ENCODE measurements around the gene SSMEM1. TPM values are rescaled to one million over a fixed set of nuclear protein-coding genes. Genes with fewer than 3 reads are reported as not detected.

The SSMEM1 gene
- total RNA-seq, 4 donors from 2014 or later, result not detected

GRCh38 chr7:130213828-130214227, 6.2 kb downstream of the SSMEM1 start:
- Histone ChIP-seq H3K9me3 (no peaks in the 10 kb centered on the region), H3K27me3 (no peaks in the 10 kb centered on the region), H3K4me1 (no peaks in the 10 kb centered on the region), H3K4me3 (no peak overlapping the region), H3K36me3 (no peaks in the 10 kb centered on the region), H3K27ac (no peak overlapping the region)
- intact Hi-C loops (cut with DNase I; ENCODE audit: low total_unique reads), result no loop called here
- TF ChIP-seq POLR2AphosphoS5 (IDR thresholded peaks at IDR 0.05) (no peak), EP300 (IDR thresholded peaks at IDR 0.05; ENCODE audit: low read depth) (no peak), CTCF (IDR thresholded peaks at IDR 0.05) (no peak), POLR2A (IDR thresholded peaks at IDR 0.05) (no peak)
- in situ Hi-C loops (cut with MboI; ENCODE audit: low pct_ligation_motif_present in 1 of 4, low pct_unique_long_range_greater_than_20kb in 1 of 4, low sequenced_read_pairs in 3 of 4), result no loop called here
- no peak for DNase-seq
- 57 to 74% methylated on average over 1 of the region's 1 CpG for WGBS, 2 donors (ENCODE audit: low coverage in 1 of 2)

DNA sequence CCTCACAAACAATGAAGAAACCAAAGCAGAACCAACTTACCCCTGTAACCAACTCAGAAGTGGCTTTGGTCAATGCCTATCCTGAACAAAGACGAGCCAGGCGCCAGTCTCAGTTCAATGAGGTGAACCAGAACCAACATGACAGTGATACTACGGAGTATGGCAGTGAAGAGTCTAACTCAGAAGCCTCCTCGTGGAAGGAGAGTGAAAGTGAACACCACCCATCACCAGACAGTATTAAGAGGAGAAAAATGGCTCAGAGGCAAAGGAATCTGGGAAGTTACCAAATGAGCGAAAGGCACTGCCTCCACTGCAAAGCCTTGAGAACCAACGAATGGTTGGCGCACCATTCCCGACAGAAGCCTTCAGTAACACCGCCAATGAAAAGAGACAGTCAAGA, 8.4 kb downstream of the SSMEM1 start:
- no peaks in the 10 kb centered on the region for H3K27me3 ChIP-seq
- no peak for TF ChIP-seq CTCF (IDR thresholded peaks at IDR 0.05)
- TF ChIP-seq POLR2AphosphoS5 (IDR thresholded peaks at IDR 0.05), result no peak
- TF ChIP-seq POLR2A (IDR thresholded peaks at IDR 0.05), result no peak
- no peak for TF ChIP-seq EP300 (IDR thresholded peaks at IDR 0.05; ENCODE audit: low read depth)
- intact Hi-C loops (cut with DNase I; ENCODE audit: low total_unique reads), result no loop called here
- H3K4me1 ChIP-seq, result no peaks in the 10 kb centered on the region
- H3K9me3 ChIP-seq, result no peaks in the 10 kb centered on the region
- no peak overlapping the region for H3K27ac ChIP-seq
- no peaks in the 10 kb centered on the region for H3K36me3 ChIP-seq
- WGBS, 2 donors (ENCODE audit: low coverage in 1 of 2), result 90 to 91% methylated on average over 7 to 9 of the region's 9 CpGs
- H3K4me3 ChIP-seq, result no peak overlapping the region
- in situ Hi-C loops (cut with MboI; ENCODE audit: low pct_ligation_motif_present in 1 of 4, low pct_unique_long_range_greater_than_20kb in 1 of 4, low sequenced_read_pairs in 3 of 4), result no loop called here
- no peak for DNase-seq

DNA sequence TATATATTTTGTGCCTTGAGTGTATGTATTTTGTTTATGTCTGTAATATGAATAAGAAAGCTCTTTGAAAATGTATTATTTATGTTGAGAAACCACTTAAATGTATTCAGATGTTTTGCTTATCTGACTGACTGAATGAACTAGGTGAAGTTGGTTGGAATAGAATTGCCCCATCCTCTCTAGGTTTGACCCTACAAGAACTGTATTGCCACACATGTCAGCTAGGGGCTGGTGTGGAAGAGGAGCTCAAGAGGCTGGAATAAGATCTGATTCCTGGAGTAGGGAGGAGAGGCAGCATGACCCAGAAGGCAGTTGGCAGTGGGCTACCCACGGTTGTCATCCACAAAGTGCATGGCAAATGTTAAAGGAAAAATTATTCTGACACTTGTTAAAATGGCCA, 9.1 kb downstream of the SSMEM1 start:
- Histone ChIP-seq H3K9me3 (no peaks in the 10 kb centered on the region), H3K4me3 (no peak overlapping the region), H3K27me3 (no peaks in the 10 kb centered on the region), H3K27ac (no peak overlapping the region), H3K4me1 (no peaks in the 10 kb centered on the region), H3K36me3 (no peaks in the 10 kb centered on the region)
- intact Hi-C loops (cut with DNase I; ENCODE audit: low total_unique reads) (no loop called here), in situ Hi-C loops (cut with MboI; ENCODE audit: low pct_ligation_motif_present in 1 of 4, low pct_unique_long_range_greater_than_20kb in 1 of 4, low sequenced_read_pairs in 3 of 4) (no loop called here)
- no peak for TF ChIP-seq POLR2AphosphoS5 (IDR thresholded peaks at IDR 0.05)
- no peak for TF ChIP-seq CTCF (IDR thresholded peaks at IDR 0.05)
- no peak for TF ChIP-seq POLR2A (IDR thresholded peaks at IDR 0.05)
- 86 to 88% methylated on average over 1 of the region's 1 CpG for WGBS, 2 donors (ENCODE audit: low coverage in 1 of 2)
- DNase-seq, result no peak

DNA sequence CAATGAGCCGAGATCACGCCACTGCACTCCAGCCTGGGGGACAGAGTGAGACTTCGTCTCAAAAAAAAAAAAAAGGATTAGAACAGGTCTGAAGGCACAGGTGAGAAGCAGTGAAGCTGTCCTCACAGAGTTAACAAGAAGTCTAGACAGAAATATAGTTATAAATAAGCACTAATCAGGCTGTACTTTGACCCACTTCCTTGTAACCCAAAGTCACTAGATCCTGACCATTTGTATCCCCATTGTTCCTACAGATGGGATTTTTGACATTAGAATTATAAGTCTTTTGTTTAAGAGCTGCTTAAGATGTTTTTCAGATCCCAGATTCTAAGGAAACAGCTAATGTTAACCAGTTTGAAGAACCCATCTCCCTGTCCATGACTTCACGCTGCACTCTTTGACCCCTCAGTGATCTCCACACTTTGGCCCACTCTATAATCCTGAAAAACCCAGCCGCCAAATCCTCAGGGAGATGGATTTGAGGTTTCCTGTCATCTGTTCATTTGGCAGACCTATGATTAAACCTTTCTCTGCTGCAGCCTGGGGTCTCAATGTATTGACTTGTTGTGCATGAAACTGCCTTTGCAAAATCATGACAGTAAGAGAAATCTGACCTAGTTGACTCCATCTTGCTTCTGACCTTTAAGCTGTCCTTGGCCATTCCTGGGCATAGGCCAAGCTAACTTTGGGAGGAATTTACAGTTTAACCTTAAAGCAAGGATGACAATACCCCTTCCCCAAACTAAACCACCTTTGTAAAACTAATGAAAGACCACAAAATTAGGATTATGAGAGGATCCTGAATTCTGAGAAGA, 11.4 kb downstream of the SSMEM1 start:
- H3K4me3 ChIP-seq, result no peak overlapping the region
- WGBS, 2 donors (ENCODE audit: low coverage in 1 of 2), result 78 to 92% methylated on average over 3 to 5 of the region's 5 CpGs
- intact Hi-C loops (cut with DNase I; ENCODE audit: low total_unique reads) (no loop called here), in situ Hi-C loops (cut with MboI; ENCODE audit: low pct_ligation_motif_present in 1 of 4, low pct_unique_long_range_greater_than_20kb in 1 of 4, low sequenced_read_pairs in 3 of 4) (no loop called here)
- no peaks in the 10 kb centered on the region for H3K9me3 ChIP-seq
- no peak for TF ChIP-seq EP300 (IDR thresholded peaks at IDR 0.05; ENCODE audit: low read depth)
- no peak for TF ChIP-seq CTCF (IDR thresholded peaks at IDR 0.05)
- TF ChIP-seq POLR2AphosphoS5 (IDR thresholded peaks at IDR 0.05), result no peak
- TF ChIP-seq POLR2A (IDR thresholded peaks at IDR 0.05), result no peak
- no peak overlapping the region for H3K27ac ChIP-seq
- no peaks in the 10 kb centered on the region for H3K4me1 ChIP-seq
- no peak for DNase-seq
- H3K36me3 ChIP-seq, result no peaks in the 10 kb centered on the region
- no peaks in the 10 kb centered on the region for H3K27me3 ChIP-seq
